Measurements from ENCODE around the gene MAF.

- TF ChIP-seq CTCF (IDR thresholded peaks at IDR 0.05; ENCODE audit: poor library complexity, severe bottlenecking) (no peak), POLR2AphosphoS5 (IDR thresholded peaks at IDR 0.05) (no peak), EZH2 (IDR thresholded peaks at IDR 0.05; ENCODE audit: borderline replicate concordance, insufficient read depth, low read length, poor library complexity, severe bottlenecking) (no peak), TAF1 (IDR thresholded peaks at IDR 0.05; ENCODE audit: low read depth) (no peak), MXI1 (conservative IDR thresholded peaks at IDR 0.05; ENCODE audit: poor library complexity, severe bottlenecking) (no peak), EP300 (conservative IDR thresholded peaks at IDR 0.05; ENCODE audit: poor library complexity, severe bottlenecking) (no peak), SMC3 (conservative IDR thresholded peaks at IDR 0.05; ENCODE audit: poor library complexity) (no peak)
Observed at GRCh38 chr16:79621027-79621426, 20.5 kb upstream of the MAF start.
